Gastrocnemius medialis (tissue), 4 donors: ENCODE measurements around the gene HEATR5A.

ENCODE experiments used
- CTCF ChIP-seq, 5 experiments: fragments of 450-650 bp in 3 of 5; fragments of 200-600 bp in 2 of 5; sonication (generic) in 2 of 5; IDR thresholded peaks in 4 of 5; conservative IDR thresholded peaks in 1 of 5; 1 replicate in 4 of 5; 2 replicates in 1 of 5; pipeline ENCODE4 v1.5.1; 2016 to 2019; ENCODE audit warnings: antibody characterized with exemption in 5 of 5, mild to moderate bottlenecking in 3 of 5, moderate library complexity in 3 of 5
- POLR2A ChIP-seq, 2 donors: fragments of 450-650 bp; IDR thresholded peaks; one replicate each; pipeline ENCODE4 v1.6.1; 2017; ENCODE audit warnings: antibody characterized with exemption in 2 of 2, mild to moderate bottlenecking in 2 of 2, moderate library complexity in 2 of 2

- no peak for TF ChIP-seq CTCF (IDR thresholded peaks at IDR 0.05 in 4 of 5, conservative IDR thresholded peaks at IDR 0.05 in 1 of 5)
- TF ChIP-seq POLR2A (IDR thresholded peaks at IDR 0.05): no peak
Observed at GRCh38 chr14:31391473-31391872, 28.9 kb downstream of the HEATR5A start.
